T-helper 9 cell (primary cell): Measurements from ENCODE around the gene SHISA6.

Experiments used
- DNase-seq: peaks from one replicate; pipeline ENCODE4 v3.0.0-alpha.2; 2020

The SHISA6 gene

DNA sequence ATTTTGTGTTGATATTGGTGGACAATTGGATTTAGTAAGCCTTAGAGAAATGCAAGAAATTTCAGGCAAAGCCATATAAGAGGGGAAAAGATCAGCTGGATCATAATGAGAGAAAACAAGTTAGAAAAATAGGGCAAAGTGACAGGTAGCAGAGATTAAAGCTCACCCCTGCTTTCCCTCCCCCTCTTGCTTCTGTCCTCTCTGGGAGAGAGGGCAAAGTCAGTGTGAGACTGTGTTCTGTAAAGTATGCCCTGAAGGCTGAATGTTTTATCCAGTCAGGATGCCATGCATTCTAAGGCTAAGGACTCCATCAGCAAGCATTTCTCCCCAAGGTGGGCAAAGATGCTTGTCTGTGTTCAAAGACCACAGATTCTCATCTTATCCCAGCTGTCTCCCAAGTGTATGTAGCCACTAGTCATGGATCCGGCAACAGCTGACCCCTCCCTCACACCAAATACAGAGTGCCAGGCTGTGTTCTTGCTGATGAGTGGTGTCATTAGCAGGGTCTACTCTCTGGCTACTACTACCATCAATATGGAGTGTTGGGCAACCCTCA is 221.1 kb downstream of the SHISA6 start:
- DNase-seq: no peak

DNA sequence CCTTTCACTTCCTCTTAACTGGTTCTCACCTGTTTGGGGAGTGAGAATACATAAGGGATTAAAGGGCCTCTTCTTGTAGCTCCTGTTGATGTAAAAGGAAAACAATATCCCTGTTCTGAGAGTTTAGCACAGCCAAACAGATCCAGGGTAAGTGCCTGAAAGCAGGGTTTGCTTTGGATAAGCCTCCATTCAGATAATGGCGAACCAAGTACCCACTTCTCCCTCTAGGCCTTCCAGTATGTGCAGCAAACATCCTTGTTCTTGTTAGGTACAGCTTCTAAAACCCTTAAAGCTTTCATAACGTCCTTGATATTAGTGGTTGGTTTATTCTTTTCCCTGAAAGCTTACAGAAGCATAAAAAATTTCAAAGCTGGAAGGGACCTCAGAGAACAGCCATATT is 226.6 kb downstream of the SHISA6 start:
- no peak for DNase-seq

DNA sequence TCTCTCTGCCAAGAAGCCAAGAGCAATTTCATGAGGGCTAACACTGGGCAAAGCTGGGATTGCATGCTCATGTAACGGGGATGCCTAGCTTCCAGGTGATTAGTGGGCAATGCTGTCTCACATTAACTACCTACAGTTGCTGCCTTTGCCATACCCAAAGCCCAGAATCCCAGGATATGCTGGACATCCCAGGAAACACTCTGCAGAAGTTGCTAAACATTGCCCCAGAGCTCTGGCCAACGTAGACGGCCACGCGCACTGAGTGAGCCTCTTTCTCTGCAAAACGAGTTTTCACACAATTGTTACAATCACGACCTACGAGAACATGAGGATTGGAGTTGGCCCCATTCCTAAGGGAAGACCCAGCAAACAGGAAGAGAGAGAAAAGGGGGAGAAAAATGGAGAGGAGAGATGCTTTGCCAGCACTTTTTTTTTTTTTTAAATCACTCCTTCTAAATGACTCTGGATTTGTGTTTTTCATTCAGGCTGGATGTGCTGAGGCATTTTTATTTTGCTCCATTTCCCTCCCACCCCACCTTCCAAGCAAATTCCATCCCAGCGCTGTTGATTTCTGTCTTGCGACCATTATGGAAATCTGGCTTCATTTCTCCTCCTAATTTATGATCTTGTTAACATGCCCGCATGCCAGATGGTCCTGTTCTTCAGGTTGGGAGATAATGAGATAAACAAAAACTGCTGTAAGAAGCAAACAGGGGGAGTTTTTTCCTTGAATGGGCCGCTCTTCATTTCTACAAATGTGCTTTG is 244.5 kb downstream of the SHISA6 start:
- no peak for DNase-seq

DNA sequence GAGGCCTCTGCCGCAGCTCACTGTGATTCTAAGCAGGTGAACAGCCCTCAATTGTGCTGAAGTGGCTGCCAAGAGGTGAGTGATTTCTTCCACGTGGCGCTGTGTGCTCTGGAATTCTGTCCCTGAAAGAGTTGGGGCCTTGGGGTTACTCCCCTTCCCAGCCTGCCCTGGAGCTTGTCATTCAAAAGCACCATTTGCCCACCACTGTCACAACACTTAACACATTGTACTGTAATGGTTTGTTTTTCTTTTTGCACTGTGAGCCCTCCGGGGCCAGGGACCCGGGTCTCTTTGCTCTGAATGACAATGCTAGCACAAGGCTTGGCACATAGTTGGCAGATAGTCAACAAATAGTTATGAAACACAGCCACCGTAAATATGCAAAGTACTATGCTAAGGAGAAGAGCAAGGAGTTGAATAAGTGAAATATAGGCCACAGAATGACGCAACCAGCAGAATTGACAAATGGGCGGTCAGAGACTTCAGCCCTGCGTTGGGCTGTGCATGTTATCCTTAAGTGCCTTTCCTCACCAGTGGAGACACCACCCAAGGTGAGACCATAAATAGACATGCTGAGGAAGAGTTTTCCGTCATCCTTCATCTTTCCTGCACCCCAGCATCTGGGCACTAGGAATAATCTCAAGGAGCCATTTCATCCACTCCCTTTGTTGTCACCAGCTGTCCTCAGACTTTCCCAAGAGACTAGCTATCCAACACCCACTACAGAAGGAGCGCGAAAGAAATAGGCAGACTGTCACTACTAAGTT is 245.3 kb downstream of the SHISA6 start:
- DNase-seq: no peak

DNA sequence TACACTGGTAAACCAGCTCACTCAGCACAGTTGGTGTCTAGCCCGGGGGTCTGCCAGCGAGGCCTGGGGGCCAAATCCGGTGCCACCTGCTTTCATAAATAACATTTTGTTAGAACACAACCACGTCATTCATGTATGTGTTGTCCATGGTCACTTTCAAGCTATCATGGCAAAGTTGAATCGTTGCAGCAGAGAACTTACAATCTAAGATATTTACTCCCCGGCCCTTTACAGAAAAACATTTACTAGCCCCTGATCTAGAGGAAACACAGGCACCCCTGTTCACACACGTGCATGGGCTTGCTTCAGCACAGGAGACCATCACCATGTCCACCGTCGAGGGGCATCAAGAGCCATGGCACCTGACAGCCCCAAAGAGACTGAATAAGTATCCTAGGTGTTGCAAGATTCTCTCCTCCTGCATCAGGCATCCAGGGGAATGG is 245.9 kb downstream of the SHISA6 start:
- DNase-seq: no peak

DNA sequence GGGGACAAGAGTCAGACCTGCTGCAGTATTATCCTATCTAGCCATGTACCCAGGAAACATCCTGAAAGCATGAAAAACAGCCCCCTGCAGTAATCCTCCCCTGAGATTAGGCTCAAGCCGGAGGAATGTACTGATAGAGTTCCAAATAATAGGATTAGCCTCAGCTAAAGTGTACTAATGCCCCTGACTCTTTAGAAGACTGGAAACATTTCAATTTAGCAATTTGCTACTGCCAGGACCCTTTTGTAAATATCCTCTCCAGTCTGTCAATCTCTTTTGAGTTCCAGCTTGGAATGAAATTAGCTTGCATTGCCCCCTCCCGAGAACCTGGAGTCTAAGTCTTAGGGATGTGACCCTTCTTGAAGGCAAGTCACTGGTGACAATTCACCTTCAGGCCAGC is 246.5 kb downstream of the SHISA6 start:
- no peak for DNase-seq

DNA sequence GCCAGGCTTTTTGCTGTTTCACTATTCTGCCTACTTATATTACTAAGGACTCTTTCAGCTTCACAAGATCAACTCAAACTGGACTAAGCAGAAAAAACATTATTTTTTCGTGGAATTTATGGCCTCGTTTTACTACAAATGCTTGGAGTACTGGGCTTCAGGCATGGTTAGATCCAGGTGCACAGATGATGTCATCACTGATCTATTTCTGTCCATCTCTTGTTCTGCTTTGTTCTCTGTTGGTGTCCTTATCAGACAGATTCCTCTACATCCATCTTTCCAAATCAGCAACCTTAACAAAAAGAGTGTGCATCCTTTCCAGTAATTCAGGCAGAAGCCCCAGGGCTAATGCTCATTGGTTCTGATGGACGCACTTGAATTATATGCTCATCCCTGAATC is 247.4 kb downstream of the SHISA6 start:
- DNase-seq: no peak

DNA sequence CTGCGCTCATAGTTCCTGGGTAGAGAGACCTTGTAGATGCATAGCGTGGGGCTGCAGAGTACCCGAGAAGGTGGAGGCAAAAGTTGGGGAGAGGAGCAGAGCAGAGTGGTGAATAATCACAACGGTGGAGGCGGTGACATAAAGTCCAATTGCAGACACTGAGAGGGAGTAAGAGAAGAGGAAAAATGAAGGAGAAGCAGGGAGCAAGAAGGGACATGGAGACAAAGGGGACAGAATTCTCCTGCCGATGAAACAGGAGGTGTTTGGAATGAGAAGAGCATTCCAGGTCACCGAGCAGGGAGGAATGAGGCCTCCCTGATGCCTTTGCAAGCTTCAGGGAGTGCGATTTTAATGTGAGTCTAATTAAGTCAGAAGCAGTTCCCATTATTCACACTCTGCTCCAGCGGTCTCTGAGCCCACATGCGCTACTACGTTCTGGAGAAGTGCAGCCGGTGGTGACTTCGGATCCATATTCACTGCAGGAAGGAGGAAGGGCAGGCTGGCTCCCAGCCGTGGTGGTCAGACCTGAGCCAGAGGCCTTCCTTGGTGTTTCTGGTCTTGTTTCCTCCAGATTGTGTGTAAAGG is 249.2 kb downstream of the SHISA6 start:
- no peak for DNase-seq

DNA sequence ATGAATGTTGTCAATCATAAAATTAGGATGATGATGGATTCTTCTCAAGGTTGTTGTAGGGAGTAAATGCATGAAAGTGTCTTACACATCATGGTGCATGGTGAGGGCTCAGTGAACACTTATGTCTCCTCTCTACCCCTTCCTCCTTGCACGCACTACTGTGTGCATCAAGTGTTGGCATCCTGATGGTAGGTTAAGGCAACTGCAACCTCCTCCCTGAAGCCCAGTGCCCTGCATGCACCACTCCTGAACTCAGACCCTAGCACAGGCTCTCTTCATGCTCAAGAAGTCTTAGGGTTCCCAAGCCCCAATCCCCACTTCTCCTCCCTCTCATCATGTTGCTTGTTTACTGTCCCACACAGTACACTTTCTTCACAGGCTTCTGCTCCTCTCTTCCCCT is 251.5 kb downstream of the SHISA6 start:
- no peak for DNase-seq

DNA sequence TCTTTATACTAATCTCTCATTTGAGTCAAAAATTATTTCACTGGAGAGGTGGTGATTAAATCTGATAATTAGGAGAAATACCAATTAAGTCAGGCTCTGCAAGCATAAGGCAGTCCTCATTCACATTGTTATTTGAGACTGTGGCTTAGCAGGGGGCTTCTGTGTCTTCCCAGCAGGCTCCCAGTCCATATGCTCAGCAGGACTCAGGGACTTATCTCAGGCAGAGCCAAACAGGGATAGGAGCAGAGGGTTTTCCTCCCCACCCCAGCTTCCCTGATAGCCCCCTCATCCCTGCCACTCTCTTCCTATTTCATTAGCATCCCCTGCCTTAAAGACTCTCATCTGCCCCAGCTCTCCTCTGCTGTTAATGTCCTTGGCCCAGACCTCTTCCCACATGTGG is 252.9 kb downstream of the SHISA6 start:
- no peak for DNase-seq

DNA sequence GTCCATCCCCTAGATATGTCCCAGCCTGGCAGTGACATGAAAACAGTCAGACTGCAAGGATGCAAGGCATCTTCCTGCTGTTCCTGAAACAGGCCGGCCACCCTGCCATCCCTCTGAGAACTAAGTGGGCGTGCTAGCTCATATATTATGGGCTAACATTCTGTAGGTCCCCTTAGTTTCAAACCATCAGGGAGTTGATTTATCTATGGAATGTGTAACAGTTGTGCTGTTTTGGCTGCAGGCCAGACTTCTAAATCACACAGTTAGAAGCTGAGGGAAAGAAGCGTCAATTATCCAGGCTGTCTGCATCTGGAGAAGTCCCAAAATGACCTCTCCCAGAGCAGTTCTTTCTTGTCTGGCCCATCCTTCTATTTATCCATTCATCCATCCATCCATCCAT is 254.6 kb downstream of the SHISA6 start:
- no peak for DNase-seq

DNA sequence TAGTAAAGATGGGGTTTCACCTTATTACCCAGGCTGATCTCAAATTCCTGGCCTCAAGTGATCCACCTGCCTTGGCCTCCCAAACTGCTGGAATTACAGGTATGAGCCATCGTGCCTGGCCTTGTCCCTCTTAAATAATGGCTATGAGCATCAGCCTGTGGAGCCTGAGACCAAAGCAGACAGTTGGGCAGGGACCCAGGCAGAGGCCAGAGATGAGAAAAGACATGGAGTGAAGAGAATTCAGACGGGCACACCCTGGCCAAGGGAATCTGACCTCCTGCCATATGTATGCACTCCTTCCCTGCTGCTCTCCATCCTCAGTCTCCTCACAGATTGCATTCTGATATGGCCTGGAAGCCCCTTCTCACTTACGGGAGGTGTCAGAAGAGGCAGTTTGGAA is 258.9 kb downstream of the SHISA6 start:
- DNase-seq: no peak

DNA sequence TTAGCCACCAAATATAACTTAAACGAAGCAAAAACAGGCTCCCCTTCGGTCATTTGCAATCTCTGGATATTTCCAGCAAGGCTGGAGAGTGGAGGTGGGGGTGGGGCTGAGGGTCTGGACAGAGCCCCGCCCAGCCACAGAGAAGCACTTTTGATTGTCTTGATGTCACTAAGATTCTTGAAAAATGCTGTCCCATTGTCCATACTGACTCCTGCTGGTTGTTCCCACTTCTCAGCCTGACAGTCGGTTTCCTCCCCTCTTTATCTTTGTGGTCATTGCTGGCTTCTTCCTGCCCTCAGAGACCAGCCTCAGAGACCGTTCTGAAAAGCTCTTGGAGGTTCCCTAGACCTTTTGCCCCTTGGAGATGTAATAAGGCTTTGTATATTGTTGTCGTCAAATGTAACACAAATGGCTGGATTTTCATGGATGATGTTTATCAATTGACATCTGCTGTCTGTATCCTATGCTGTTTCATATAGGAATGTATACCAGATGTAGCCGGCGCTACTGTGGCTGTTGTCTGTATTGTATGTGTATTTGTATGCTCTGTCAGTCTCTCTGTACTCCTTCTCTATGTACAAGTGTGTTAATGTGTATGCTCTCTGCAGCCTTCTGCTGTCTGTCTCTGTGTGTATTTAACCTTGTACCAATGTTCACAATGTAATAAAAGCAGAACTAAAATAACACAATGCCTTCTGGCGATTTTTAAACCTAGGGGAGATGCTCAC is 262.5 kb downstream of the SHISA6 start:
- no peak for DNase-seq

DNA sequence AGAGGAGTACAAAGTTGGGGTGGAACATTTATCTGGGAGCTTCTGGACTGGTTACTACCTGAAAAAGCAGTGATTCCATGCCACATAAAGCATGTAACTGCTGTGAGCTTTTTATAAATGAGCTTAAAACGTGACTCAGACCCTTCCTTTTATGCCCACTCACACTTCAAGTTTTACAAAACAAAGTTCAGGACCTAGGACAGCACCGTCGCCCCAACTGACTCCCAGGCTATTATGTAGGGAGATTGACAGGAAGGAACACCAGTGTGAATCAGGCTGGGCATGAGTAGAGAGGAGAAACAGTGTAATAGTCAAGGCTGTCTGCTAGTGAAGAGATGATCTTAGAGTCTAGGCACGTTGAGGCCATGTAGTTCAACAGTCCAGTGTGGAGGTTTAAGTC is 265.6 kb downstream of the SHISA6 start:
- no peak for DNase-seq

DNA sequence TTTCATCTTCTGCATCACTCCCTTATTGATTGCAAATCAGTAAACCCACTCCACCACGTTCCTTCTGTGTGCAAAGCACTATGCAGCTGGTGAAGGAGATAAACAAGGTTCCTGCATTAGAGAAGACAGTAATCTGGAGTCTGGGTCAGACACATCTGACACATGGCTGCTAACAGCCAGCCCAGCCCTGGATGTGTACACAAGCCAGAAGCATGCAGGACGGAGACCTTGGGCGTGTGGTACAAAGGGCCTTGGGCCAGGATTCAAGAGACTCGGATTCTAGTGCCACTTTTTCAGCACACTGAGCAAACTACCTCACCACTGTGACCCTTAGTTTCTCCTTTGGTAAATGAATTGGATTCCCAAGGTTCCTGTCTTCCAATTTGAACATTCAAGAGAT is 270.7 kb downstream of the SHISA6 start:
- DNase-seq: no peak

DNA sequence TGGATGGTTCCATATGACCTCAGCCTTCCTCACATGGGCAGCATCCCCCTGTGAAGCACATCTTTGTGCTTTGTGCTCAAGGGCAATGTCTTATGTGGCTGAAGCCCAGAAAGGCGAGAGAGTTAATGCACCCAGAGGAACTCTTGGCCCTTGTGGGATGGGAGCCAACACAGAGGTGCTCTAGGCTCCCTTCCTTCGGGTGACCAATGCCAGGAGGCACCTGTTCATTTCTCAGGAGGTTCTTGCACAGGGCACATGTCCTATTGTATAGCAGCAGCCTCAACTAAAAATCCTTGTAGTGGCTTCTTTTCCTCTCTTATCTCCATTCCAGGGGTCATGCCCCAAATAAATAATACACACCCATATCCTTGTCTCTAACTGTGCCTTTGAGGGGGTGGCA is 273.6 kb downstream of the SHISA6 start:
- no peak for DNase-seq

DNA sequence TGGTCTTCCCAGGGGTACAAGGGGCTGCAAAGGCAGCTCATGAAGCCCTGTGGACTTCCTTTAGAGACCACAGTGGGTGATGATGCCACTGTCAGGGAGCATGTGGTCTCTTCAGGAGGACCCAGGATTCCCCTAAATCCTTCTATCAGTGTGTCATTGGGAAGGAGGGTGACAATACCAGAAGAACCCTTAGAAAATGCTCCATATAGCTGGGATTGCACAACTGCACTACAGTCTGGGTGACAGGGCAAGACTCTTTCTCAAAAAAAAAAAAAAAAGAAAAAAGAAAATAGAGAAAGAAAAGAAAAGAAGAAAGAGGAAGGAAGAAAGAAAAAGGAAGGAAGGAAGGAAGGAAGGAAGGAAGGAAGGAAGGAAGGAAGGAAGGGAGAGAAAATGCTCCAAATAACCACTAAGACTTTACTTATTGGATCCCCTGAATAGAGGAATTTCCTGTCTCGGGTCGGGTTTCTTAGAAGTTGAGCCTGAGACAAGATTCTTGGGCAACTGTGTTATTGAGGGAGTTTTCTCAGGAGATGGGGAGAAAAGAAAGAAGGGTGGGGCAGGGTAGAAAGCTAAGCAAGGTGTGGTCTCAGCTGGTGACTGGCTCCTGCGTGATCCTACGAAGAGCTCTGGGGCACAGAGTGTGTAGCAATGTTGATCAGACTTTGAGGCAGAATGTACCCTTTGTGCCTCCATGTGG is 274.1 kb downstream of the SHISA6 start:
- no peak for DNase-seq

DNA sequence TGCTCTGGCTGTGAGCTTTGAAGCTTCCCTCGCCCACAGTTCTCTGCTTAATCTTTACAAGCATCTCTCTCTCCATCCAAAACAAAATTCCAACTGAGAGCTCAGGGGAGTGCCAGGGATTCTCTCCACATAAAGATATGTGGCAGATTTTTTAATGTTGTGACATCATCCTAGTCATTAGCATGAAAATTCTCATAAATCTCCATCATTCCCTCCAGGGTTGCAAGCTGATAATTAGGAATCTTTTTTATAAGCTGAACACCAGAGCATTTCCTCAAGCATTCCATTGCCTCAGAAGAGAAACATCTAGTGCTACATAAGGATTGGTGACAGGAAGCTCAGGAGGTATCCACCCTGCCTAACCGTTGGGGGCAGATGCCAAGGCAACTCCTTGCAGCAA is 274.9 kb downstream of the SHISA6 start:
- no peak for DNase-seq

DNA sequence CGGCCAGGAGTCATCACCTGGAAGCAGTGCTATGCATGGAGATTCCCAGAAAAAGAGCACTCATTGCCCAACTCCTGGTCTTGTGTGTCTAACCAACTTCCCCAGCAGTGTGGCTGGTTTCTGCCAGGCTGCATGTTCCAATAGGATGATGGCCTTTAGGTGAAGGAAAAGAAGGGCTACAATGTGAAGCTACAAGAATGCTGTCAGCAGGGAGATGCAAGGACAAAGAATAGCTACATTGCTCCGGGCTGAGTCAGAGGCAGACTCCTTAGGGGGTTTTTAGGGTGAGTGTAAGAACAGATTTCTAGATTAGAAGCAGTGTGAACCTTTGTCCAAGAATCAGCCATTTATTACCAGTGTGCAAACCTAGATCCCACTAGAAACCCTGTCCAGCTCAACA is 294.2 kb downstream of the SHISA6 start:
- no peak for DNase-seq

DNA sequence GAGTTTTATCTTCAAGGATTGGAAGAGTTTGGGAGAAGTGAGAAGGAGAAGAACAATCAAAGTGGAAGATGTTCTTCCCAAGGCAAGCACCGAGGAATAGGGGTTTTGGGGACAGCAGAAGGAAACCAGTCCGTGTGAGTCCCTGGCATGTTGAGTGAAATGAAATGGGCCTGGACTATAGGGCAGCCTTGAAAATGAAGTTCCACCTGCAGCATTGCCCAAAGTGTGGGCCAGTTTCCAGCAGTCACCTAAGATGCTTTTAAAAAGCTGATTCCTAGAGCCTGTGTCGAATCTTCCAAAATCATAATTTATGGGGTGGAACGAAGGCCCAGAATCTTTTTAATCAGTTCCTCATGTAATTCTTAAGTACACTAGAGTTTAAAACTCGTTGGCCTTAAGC is 297.4 kb downstream of the SHISA6 start:
- no peak for DNase-seq

DNA sequence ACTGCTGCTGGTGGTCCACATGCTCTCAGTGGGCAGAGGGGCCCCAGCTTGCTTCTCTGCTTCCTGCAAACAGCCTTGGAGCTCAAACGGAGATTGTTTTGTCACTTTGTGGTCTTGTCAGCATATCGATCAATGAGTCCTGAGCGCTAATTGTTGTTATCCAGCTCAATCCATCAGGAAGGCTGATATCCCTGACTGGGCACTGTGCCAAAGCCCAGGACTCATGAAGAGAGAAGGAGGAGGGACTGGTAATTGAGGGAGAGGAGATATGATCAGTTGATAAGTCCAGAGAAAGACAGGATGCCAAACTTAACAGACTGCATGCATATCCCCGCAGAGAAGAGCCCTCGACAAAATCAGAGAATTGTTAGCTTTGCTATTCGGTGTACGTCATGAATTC is 298.6 kb downstream of the SHISA6 start:
- DNase-seq: no peak

DNA sequence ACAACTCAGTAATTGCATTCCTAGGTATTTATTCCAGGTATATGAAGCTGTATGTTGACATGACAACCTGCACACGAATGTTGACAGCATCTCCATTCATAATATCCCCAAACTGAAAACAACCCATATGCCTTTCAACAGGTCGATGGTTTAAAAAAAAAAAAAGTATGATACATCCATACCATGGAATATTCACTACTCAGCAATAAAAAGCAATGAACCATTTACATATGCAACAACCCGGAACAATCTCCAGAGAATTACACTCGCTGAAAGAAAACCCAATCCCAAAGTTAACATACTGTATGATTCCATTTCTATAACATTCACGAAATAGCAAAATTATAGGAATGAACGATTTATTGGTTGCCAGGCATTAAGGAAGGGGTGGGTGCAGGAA is 304.0 kb downstream of the SHISA6 start:
- no peak for DNase-seq
